IPS-18c (cell line): ENCODE data around the gene CFAP46.

Experiments used
- H3K4me3 ChIP-seq: 2 replicates; pipeline ENCODE4 v1.7.0; 2013; ENCODE audit warnings: low read depth, mild to moderate bottlenecking, low read length, moderate library complexity; ENCODE audit not compliant: insufficient read depth
- H3K9me3 ChIP-seq: one replicate; pipeline ENCODE4 v1.6.1; 2013; ENCODE audit warnings: mild to moderate bottlenecking, low read length, moderate library complexity; ENCODE audit not compliant: control insufficient read depth, insufficient read depth

The CFAP46 gene

DNA sequence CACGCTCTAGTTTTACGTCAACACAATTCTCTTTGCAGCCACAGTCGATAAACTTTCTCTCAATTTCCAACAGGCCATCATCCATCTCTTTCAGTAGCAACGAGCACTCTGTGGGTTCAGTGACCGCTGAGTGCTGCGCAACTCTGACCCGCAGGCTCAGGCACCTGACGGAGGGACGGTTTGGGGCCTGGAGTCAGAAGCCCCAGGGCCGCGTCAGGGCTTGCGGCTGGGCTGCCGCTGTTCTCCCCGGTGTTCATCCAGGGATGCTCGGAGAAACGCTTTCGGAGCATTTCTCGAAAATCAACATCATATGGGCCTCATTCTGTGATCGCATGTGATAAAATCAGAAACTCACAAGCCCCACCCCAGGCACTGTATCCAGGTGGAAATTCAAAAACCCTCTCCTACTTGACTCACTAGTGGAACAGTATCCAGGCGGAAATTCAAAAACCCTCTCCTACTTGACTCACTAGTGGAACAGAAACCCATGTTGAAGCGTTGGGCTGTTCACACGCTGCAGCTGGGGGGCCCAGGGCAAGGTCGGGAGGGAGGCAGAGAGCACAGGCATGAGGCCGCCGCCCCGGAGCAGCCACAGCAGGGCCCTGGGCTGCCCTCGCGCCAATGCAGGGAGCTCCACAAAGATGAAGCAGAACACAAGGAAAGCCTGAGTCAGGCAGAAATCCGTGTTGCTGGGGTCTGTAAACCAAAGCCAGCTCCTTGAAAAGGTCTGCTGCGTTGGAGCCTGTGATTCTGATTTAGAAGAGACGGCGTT lies 83.1 kb downstream of the CFAP46 start:
- Histone ChIP-seq H3K4me3 (no peak overlapping the region), H3K9me3 (no peaks in the 10 kb centered on the region)

DNA sequence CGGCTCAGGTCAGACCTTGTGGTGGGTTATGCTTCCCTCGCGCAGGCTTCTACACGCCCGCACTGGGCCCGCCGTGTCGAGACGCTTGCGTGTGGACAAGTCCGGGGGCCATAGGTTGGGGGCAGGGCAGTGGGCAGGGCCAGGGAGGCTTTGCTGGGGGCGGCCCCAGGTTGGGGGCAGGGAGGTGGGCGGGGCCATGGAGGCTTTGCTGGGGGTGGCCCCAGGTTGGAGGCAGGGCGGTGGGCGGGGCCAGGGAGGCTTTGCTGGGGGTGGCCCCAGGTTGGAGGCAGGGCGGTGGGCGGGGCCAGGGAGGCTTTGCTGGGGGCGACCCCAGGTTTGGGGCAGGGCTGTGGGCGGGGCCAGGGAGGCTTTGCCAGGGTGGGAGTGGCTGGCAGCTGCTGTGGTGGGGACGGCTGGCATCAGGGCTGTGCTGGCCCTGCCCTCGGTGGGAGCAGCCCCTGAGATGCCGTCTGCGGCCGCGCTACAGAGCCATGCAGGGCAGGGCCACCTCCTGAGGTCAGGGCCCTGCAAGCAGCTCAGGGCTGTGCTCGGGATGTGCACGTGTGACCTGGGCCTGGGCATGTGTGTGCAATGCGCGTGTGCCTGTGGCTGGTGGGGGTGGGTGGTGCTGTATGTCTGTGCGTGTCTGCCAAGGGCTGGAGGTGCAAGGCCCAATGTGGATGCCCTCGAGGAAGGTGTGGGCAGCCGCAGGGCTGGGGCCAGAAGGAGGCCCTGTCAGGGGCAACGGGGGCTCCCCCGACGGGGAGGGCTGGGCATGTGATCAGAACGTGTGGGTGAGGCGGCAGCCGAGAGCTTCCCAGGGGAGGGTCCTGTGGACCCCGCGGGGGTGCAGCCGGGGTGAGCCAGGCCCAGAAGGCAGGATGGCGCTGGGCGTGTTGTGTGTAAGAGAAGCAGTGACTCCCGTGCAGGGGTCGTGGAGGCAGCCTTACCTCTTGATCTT lies 84.0 kb downstream of the CFAP46 start:
- no peak overlapping the region for H3K4me3 ChIP-seq
- no peaks in the 10 kb centered on the region for H3K9me3 ChIP-seq

DNA sequence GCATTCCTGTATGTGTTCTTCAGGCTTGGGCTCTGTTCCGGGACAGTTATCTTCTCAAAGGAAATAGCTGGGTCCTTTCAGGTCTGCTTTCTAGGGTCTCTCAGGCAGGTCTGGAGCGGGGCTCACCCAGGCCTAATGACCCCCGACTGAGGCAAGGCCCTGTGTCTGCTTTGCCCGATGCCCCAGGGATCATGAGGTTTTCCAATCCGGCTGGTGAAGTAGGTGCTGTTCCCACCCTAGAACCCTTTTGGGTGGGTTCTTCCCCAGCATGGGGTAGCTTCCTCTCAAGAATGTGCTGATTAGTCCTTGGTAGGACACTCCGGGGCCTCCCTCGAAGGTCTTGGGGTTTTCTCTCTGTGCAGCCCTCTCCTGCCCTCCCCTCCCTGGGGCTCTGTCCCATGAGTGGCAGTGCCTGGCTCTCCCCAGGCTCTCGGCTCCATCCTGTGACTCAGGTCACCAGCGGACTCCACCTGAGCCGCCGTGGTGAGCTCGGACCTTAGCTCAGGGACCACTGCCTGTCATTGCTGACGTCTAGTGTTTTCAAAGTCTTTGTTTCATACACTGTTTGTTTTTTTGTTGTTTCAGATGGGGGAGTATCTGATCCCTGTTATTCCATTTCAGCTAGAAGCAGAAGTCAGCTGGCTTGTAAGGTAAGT lies 85.4 kb downstream of the CFAP46 start:
- Histone ChIP-seq H3K9me3 (no peaks in the 10 kb centered on the region), H3K4me3 (no peak overlapping the region)

DNA sequence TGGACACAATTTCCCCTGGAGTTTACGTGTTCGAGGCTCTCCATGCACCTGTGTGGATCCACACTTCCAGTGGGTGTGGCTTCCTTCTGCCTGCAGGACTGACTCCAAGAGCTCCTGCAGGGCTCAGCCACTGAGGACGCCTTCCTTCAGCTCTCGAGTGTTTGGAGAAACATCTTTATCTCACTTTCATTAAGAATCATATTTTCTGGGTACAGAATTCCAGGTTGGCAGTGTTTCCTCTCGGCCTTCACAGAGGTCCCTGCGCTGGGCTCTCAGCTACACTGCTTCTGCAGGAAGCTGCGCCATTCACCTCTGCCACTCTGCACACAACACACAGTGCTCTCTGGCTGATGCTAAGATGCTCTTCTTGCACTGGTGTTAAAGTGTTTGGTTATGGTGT lies 86.5 kb downstream of the CFAP46 start:
- no peaks in the 10 kb centered on the region for H3K9me3 ChIP-seq
- H3K4me3 ChIP-seq = no peak overlapping the region

DNA sequence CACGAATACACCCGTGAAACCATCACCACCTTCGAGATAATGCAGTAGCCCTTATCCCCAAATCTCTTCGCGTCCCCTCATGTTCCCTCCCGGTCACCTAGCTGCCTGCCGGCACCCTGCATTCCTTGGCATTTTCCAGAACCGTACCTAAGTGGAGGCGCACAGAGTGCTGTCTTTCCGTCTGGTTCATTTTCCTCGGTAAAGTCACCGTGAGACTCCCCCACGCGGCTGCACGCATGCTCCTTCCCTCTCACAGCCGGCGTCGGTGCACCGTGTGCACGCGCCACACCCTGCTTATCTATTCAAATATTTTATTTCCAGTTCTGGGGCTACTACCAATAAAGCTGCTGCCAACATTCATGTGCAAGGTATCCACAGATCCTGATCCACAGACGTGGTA lies 90.9 kb downstream of the CFAP46 start:
- Histone ChIP-seq H3K9me3 (no peaks in the 10 kb centered on the region), H3K4me3 (no peak overlapping the region)

DNA sequence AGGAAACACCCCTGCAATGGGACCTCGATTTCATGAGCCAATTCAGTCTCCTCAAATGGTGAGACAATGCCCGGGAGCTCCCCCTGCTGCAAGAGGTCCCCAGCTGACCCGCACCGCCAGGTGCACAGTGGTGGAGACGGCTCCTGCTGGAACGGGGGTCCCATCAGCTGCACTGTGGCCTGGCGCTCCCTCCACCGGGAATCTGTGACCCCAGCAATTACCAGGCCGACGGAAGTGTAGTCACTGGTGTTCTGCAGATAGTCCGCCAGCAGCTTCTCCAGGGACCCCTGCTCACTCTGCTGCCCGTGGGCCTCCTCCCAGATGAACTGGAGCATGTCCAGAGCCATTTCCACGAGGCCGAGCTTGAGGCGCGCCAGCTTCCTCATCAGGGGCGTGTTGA lies 91.5 kb downstream of the CFAP46 start:
- Histone ChIP-seq H3K9me3 (no peaks in the 10 kb centered on the region), H3K4me3 (no peak overlapping the region)

DNA sequence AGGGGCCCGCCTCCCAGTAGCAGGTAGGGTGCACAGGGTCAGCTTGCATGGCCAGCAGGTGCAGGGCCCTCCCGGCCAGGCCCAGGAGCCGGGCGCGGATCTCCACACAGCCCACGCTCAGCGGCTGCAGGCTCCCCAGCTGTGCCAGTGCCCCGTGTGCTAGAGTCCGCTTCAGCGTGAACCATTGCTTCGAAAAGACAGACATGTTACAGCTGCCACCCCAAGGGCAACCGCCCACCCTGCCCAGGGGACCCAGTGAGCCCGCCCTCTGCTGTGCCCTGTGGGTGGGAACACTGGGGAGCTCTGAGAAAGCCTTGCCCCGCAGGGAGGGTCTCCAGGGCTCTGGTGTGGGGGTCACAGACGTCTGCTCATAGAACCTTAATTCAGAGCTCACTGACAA lies 92.1 kb downstream of the CFAP46 start:
- Histone ChIP-seq H3K4me3 (no peak overlapping the region), H3K9me3 (no peaks in the 10 kb centered on the region)

DNA sequence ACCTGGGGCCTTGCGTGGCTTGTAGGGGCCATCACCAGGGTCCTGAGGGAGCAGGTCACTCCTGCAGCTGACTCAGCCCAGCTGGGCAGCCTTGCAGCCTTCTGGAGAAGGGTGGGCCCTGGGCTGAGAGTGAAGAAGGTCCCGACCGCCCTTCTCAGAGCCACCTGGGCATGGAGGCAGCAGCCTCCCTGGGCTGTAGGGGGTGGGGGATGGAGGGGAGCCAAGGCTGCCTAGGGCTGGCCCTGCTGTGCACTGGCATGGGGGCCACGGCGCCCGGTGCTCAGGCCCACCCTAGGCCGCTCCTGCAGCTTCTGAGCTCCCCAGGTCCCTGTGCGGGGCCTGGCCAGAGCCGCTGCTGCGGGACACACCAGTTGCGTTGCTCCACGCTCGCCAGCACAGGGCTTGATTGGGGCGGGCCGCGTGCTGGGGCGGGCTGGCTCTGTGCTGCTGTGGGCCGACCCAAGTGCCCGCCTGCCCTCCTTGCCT lies 92.8 kb downstream of the CFAP46 start:
- H3K9me3 ChIP-seq = no peaks in the 10 kb centered on the region
- no peak overlapping the region for H3K4me3 ChIP-seq

DNA sequence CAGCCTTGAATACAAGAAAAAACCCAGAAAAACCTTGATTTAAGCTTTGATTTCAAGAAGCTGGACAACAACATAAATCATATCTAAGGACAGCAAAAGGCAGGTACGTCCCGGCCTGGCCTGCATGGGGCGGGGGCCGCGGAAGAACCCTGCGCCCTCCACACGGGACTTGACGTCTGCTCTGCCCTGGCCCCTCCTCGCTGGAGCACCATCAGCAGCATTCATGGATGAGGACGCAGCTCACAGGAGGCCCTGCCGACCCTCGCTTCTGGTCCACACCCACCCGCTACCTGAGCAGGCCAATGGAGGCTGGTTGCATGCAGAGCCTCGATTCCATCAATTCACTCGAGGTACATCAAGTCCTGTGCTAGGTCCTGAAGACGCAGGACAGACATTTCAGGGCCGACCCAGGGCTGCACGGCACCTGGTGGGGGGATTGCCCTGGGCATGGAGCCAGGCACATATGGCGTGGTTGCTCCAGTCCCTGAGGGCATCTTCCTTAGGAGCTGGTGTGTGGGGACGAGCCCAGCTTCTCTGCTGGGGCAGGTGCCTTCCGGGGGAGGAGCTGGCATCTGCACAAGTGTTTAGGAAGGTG lies 93.3 kb downstream of the CFAP46 start:
- Histone ChIP-seq H3K4me3 (no peak overlapping the region), H3K9me3 (no peaks in the 10 kb centered on the region)

DNA sequence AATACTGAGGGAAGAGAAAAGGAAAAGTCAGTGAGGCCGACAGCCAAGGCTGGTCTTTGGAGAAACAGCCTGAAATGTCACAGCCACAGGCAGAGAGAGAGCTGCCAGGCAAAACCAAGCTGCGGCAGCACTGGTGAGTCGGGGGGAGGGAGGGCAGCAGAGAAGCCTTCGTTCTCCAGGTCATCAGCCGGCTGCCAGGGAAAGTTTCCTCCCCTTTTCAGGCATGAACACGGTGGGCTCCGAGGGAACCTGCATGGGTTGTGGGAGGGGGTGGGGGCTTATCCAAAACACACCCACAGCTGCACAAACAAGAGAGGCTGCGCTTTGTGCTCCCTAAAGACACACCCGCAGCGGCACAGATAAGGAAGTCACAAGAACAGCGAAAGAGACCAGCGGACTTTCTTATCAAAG lies 94.1 kb downstream of the CFAP46 start:
- peaks cover 3% of the 10 kb centered on the region for H3K9me3 ChIP-seq
- no peak overlapping the region for H3K4me3 ChIP-seq

DNA sequence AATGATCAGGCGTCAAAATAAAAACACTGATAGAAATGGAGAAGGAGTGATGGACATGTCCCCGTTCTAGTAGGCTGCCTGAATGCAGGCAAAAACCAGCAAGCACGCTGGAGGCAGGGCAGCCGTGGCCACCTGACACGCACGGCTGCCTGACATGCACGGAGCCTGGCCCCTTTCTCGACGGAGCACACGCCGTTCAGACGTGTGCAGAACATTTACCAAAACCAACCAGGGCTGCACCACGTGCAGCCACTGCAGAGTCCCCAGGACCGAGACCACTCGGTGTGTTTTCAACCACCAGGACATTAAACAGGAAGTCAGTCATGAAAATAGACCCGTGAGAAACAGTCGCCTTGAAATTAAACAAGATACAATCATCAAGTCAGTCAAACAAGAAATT lies 94.5 kb downstream of the CFAP46 start:
- Histone ChIP-seq H3K9me3 (peaks cover 6% of the 10 kb centered on the region), H3K4me3 (no peak overlapping the region)

DNA sequence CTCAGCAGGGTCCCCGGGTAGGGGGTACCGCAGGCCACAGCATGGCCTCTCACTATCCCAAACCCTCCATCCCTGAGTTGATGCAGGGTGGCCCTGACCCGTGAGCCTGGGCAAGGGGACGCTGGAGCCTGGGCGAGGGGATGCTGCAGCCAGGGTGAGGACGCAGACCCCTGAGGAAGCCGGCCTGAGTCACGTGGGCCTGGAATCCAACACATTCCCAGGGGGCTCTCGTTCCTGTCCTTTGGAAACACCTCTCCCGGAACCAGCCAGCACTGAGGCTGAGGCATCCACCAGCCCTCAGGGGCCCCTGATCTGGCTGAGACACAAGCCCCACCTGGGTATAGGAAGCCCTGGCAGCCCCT lies 95.0 kb downstream of the CFAP46 start:
- Histone ChIP-seq H3K9me3 (peaks cover 9% of the 10 kb centered on the region), H3K4me3 (no peak overlapping the region)

DNA sequence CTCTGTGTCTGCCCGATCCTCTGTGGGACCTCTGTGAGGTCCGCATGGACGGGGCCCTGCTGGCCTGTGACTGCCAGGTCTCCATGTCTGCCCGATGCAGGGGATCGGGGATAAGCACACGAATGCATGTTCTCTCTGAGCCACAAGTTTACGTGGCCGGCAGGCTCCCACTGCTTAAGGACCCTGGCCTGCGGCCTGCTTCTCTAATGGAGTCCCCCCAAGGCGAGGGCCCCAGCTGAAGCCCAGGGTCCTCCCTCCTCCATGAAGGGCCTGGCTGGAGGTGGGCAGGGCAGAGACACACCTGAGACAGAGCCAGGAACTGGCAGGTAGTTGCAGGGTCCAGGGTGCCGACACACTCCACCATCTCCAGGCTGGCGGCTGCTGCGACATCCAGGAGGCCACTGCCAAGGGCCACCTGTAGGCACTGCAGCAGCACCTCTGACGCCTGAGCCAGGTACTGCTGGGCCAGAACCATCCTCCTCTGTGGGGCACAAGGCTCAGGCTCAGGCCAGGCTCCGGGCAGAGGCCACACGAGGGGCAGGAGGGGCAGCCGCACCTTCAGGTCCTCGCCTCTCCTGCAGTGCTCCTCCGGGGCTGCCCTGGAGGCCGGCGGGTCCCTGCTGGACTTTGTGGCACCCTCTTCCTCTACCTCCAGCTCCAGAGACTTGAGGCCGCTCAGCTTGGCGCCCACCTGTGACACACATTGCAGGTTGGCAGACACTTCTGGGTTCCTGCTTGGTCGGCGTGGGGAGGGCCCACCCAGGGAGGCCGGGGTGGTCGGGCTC lies 95.5 kb downstream of the CFAP46 start:
- Histone ChIP-seq H3K9me3 (peaks cover 9% of the 10 kb centered on the region), H3K4me3 (no peak overlapping the region)

DNA sequence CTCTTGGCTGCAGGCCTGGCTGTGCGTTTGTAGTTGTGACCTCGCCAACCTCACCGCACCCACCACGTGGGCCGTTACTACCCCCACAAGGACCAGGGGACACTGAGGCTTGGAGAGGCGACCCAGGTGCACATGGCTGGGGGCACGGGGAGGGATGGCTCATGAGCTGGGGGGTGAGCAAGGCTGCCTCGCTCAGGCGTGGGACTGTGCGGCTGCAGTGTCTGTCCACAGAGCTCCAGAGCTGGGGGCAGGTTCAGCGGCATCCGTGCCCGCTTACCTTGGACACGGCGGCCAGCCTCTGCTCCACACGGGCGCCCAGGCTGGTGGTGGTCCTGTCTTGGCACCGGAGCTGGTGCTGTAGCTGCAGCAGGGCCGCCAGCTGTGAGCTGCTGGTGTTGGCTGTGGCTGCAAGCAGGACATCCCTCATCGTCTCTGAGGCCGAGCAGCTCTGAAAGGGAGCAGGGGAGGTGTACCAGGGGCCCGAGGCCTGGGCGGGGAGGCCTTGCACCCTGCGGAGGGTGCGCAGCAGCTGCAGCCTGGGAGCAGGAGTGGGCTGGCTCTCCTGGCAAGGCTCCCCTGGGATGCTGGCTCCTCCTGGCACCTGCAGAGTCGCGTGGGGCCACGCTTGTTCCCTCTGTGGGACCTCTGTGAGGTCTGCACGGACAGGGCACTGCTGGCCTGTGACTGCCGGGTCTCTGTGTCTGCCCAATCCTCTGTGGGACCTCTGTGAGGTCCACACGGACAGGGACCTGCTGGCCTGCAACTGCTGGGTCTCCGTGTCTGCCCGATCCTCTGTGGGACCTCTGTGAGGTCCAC lies 96.4 kb downstream of the CFAP46 start:
- peaks cover 12% of the 10 kb centered on the region for H3K9me3 ChIP-seq

DNA sequence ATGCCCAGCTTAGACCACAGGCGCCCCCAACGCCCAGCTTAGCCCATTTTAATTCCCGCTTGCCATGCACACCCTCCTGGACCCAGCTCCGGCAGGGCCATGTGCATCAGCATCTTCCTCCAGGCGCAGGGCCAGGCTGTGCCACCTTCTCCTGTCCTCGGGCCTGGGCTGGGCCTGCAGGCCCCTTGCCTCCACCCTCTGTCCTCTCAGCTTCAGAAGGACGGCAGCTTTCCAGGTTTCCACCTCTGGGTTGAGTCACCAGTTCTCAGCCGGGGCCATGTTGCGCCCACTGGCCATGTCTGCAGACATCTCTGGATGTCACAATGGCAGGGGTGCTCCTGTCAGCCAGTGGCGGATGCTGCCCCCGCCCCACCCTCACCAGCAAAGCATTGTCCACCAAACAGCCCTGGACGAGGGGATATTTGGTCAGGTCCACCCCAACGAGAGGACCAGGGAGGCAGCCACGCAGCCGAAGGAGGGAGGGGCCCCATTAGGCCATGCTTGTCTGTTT lies 97.3 kb downstream of the CFAP46 start:
- H3K9me3 ChIP-seq = peaks cover 12% of the 10 kb centered on the region
- no peak overlapping the region for H3K4me3 ChIP-seq

More for the DNA sequence above, 96.4 kb downstream of the CFAP46 start:
- no peak overlapping the region for H3K4me3 ChIP-seq
